Measurements from ENCODE around the gene FOS.

DNA sequence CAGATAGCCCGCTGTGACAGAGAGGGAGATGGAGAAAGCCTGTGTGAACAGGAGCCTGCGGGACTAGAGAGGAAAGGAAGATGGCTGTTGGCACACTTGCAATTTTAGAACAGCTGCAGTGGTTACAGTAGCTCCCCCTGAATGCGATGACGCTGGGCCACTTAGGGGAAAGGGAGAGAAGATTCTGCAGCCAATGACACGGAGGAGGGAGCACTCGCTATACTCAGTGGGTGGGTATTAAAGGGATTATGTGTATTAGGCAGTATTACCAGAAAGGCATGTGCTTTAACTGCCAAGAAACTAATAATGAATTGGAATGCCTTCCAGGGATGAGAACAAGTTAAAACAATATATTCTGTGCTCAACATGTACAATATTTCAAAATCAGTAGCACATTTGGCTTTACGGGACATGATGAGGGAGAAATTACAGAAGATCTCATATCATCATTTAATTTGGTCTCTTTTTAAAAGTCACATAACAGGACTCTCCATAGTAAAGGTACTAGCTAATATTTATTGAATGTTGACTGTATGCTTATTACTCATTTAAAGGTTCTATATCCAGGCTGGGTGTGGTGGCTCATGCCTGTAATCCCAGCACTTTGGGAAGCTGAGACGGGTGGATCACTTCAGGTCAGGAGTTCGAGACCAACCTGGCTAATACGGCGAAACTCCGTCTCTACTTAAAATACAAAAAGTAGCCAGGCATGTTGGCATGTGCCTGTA, 35.9 kb upstream of the FOS start:
- TF ChIP-seq EZH2 (IDR thresholded peaks at IDR 0.05; ENCODE audit: low read depth, unreplicated experiment): no peak
- no peak for TF ChIP-seq POLR2AphosphoS5 (IDR thresholded peaks at IDR 0.05; ENCODE audit: low read depth)
- TF ChIP-seq, protein P1, sequence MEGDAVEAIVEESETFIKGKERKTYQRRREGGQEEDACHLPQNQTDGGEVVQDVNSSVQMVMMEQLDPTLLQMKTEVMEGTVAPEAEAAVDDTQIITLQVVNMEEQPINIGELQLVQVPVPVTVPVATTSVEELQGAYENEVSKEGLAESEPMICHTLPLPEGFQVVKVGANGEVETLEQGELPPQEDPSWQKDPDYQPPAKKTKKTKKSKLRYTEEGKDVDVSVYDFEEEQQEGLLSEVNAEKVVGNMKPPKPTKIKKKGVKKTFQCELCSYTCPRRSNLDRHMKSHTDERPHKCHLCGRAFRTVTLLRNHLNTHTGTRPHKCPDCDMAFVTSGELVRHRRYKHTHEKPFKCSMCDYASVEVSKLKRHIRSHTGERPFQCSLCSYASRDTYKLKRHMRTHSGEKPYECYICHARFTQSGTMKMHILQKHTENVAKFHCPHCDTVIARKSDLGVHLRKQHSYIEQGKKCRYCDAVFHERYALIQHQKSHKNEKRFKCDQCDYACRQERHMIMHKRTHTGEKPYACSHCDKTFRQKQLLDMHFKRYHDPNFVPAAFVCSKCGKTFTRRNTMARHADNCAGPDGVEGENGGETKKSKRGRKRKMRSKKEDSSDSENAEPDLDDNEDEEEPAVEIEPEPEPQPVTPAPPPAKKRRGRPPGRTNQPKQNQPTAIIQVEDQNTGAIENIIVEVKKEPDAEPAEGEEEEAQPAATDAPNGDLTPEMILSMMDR (conservative IDR thresholded peaks at IDR 0.05; ENCODE audit: low read depth in 2 of 2): no peak
- no peak for TF ChIP-seq EZH2phosphoT487 (IDR thresholded peaks at IDR 0.05; ENCODE audit: unreplicated experiment)
- TF ChIP-seq, protein P2, sequence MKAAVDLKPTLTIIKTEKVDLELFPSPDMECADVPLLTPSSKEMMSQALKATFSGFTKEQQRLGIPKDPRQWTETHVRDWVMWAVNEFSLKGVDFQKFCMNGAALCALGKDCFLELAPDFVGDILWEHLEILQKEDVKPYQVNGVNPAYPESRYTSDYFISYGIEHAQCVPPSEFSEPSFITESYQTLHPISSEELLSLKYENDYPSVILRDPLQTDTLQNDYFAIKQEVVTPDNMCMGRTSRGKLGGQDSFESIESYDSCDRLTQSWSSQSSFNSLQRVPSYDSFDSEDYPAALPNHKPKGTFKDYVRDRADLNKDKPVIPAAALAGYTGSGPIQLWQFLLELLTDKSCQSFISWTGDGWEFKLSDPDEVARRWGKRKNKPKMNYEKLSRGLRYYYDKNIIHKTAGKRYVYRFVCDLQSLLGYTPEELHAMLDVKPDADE (IDR thresholded peaks at IDR 0.05): no peak
- TF ChIP-seq, protein P3, sequence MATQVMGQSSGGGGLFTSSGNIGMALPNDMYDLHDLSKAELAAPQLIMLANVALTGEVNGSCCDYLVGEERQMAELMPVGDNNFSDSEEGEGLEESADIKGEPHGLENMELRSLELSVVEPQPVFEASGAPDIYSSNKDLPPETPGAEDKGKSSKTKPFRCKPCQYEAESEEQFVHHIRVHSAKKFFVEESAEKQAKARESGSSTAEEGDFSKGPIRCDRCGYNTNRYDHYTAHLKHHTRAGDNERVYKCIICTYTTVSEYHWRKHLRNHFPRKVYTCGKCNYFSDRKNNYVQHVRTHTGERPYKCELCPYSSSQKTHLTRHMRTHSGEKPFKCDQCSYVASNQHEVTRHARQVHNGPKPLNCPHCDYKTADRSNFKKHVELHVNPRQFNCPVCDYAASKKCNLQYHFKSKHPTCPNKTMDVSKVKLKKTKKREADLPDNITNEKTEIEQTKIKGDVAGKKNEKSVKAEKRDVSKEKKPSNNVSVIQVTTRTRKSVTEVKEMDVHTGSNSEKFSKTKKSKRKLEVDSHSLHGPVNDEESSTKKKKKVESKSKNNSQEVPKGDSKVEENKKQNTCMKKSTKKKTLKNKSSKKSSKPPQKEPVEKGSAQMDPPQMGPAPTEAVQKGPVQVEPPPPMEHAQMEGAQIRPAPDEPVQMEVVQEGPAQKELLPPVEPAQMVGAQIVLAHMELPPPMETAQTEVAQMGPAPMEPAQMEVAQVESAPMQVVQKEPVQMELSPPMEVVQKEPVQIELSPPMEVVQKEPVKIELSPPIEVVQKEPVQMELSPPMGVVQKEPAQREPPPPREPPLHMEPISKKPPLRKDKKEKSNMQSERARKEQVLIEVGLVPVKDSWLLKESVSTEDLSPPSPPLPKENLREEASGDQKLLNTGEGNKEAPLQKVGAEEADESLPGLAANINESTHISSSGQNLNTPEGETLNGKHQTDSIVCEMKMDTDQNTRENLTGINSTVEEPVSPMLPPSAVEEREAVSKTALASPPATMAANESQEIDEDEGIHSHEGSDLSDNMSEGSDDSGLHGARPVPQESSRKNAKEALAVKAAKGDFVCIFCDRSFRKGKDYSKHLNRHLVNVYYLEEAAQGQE (IDR thresholded peaks at IDR 0.05; ENCODE audit: unreplicated experiment): no peak
- no peak for TF ChIP-seq ZNF114 (CRISPR knock-in tag; IDR thresholded peaks at IDR 0.05)

Measured in GM23338 (cell line).